HepG2 (cell line): ENCODE data around the gene ARL16. TPM values are rescaled to one million over a fixed set of nuclear protein-coding genes. Genes with fewer than 3 reads are reported as not detected.

ENCODE experiments used
- ATAC-seq: fragments of 200-7000 bp; cut with Tn5 transposase; 3 replicates; pipeline ENCODE4 v1.9.1; 2020; ENCODE audit warnings: mild to moderate bottlenecking, moderate library complexity
- BruUV-seq: library from RNA; stranded (reverse); fragments of 400-500 nt; replicated peaks from 2 replicates; lab custom pipeline; 2021; lab: Mats Ljungman, UMichigan
- CTCF ChIA-PET: fragments of 300-600 bp; formaldehyde crosslinking; extraction: SDS; loops from one replicate; lab custom pipeline; 2021; ENCODE audit warnings: low total read pairs, inconsistent platforms, low intra/inter-chr PET ratio; lab: Yijun Ruan, JAX
- POLR2A ChIA-PET: fragments of 350-600 bp; sonication (Branson Sonifier 250); formaldehyde crosslinking; loops from one replicate; lab custom pipeline; 2020; ENCODE audit warnings: antibody characterized with exemption, inconsistent platforms; lab: Yijun Ruan, JAX
- DNase-seq: peaks from one replicate; pipeline ENCODE4 v3.0.0-alpha.2; 2015; ENCODE audit warnings: low spot score
- FAIRE-seq: peaks from 3 replicates; lab custom pipeline; 2011; peaks lifted over from hg19 to GRCh38; lab: Jason Lieb, UNC
- H2AFZ ChIP-seq: one replicate; pipeline ENCODE4 v1.6.1; 2011; ENCODE audit warnings: low read length, inconsistent platforms
- H3K27ac ChIP-seq: fragments of 300-600 bp; 3 replicates; pipeline ENCODE4 v1.8.0; 2011; ENCODE audit warnings: mixed run types, mild to moderate bottlenecking, mixed read lengths, low read length, inconsistent platforms; ENCODE audit not compliant: insufficient read depth; ENCODE audit errors: extremely low read length
- H3K27me3 ChIP-seq, 2 experiments: fragments of 200-600 bp in 1 of 2; 2 replicates in 1 of 2; 3 replicates in 1 of 2; pipeline versions ENCODE4 v1.6.0 to v1.8.0; 2011; ENCODE audit warnings: low read length in 2 of 2, mild to moderate bottlenecking in 2 of 2, moderate library complexity in 2 of 2, inconsistent platforms in 1 of 2; ENCODE audit not compliant: insufficient read depth in 2 of 2, control insufficient read depth in 1 of 2
- H3K36me3 ChIP-seq, 2 experiments: fragments of 200-600 bp in 1 of 2; replicated peaks in 1 of 2; 2 replicates in 1 of 2; 3 replicates in 1 of 2; pipeline versions ENCODE4 v1.5.1 to v1.8.0; 2011; ENCODE audit warnings: low read length in 2 of 2, inconsistent platforms in 1 of 2; ENCODE audit not compliant: insufficient read depth in 2 of 2, control insufficient read depth in 1 of 2
- H3K4me1 ChIP-seq: 2 replicates; pipeline ENCODE4 v1.5.1; 2012; ENCODE audit warnings: low read length, inconsistent platforms; ENCODE audit not compliant: insufficient read depth
- H3K4me2 ChIP-seq: 2 replicates; pipeline ENCODE4 v1.6.0; 2011; ENCODE audit warnings: low read depth, low read length, inconsistent platforms
- H3K4me3 ChIP-seq, 3 experiments: fragments of 200-600 bp in 1 of 3; sonication (generic), shearing (Covaris generic) in 1 of 3; replicated peaks in 1 of 3; 2 replicates each; pipeline ENCODE4 v1.5.1; 2011 to 2016; ENCODE audit warnings: low read length in 3 of 3, inconsistent platforms in 2 of 3, low read depth in 2 of 3, mild to moderate bottlenecking in 2 of 3, control low read depth in 1 of 3, mixed read lengths in 1 of 3; ENCODE audit not compliant: insufficient read depth in 1 of 3
- H3K79me2 ChIP-seq: one replicate; pipeline ENCODE4 v1.6.1; 2011; ENCODE audit warnings: low read length, inconsistent platforms; ENCODE audit not compliant: insufficient read depth
- H3K9ac ChIP-seq: 2 replicates; pipeline ENCODE4 v1.6.0; 2011; ENCODE audit warnings: mild to moderate bottlenecking, low read depth, low read length, inconsistent platforms; ENCODE audit not compliant: insufficient read depth
- H3K9me3 ChIP-seq: 2 replicates; pipeline ENCODE4 v1.5.1; 2012; ENCODE audit warnings: mild to moderate bottlenecking, low read length
- H4K20me1 ChIP-seq: 2 replicates; pipeline ENCODE4 v1.6.0; 2011; ENCODE audit warnings: inconsistent platforms, mild to moderate bottlenecking, low read length, moderate library complexity; ENCODE audit not compliant: insufficient read depth
- AGO2 ChIP-seq: fragments of 200-400 bp; formaldehyde crosslinking; optimal IDR thresholded peaks from 2 replicates; pipeline ENCODE3; 2017; ENCODE audit warnings: mild to moderate bottlenecking, low read depth, low read length, moderate library complexity
- ARNT2 ChIP-seq: sonication (generic); formaldehyde crosslinking; IDR thresholded peaks from 2 replicates; pipeline ENCODE4 v1.8.0; 2022; ENCODE audit warnings: mild to moderate bottlenecking, low read depth, missing genetic modification reagents, moderate library complexity
- HNRNPL ChIP-seq: fragments of 200-400 bp; formaldehyde crosslinking; IDR thresholded peaks from 2 replicates; pipeline ENCODE4 v1.6.1; 2017; ENCODE audit warnings: mild to moderate bottlenecking, low read depth, low read length
- KLF15 ChIP-seq: sonication (generic); formaldehyde crosslinking; IDR thresholded peaks from 2 replicates; pipeline ENCODE4 v1.8.1; 2023; ENCODE audit warnings: borderline replicate concordance, mild to moderate bottlenecking, inconsistent platforms, missing genetic modification reagents, mixed read lengths
- NR2F1 ChIP-seq, 2 experiments: fragments of 450-650 bp in 1 of 2; formaldehyde crosslinking in 1 of 2; IDR thresholded peaks; 2 replicates each; pipeline versions ENCODE4 v1.5.0 to v1.6.1; 2016 to 2020; ENCODE audit warnings: mild to moderate bottlenecking in 1 of 2, missing compliant biosample characterization in 1 of 2, missing genetic modification reagents in 1 of 2, moderate library complexity in 1 of 2
- PCBP1 ChIP-seq: fragments of 200-400 bp; formaldehyde crosslinking; IDR thresholded peaks from 2 replicates; pipeline ENCODE4 v1.6.1; 2017; ENCODE audit warnings: mild to moderate bottlenecking, low read depth, low read length, borderline replicate concordance
- POLR2AphosphoS2 ChIP-seq: IDR thresholded peaks from 2 replicates; pipeline ENCODE4 v1.6.1; 2011; ENCODE audit warnings: low read depth, low read length, improper control_type of control experiment
- RBFOX2 ChIP-seq: fragments of 200-400 bp; formaldehyde crosslinking; IDR thresholded peaks from 2 replicates; pipeline ENCODE4 v1.6.1; 2017; ENCODE audit warnings: low read depth, mild to moderate bottlenecking, low read length
- SP1 ChIP-seq, 2 experiments: fragments of 450-650 bp in 1 of 2; sonication (generic) in 1 of 2; formaldehyde crosslinking in 1 of 2; IDR thresholded peaks; 2 replicates each; pipeline versions ENCODE4 v1.4.0 to v1.6.1; 2016 to 2020; ENCODE audit warnings: missing genetic modification reagents in 1 of 2
- ZNF136 ChIP-seq: sonication (generic); formaldehyde crosslinking; IDR thresholded peaks from 2 replicates; pipeline ENCODE4 v1.8.1; 2022; ENCODE audit warnings: low read depth, mild to moderate bottlenecking, moderate library complexity, missing genetic modification reagents
- ZNF776 ChIP-seq: sonication (generic); formaldehyde crosslinking; IDR thresholded peaks from 2 replicates; pipeline ENCODE4 v1.4.0; 2020; ENCODE audit warnings: mild to moderate bottlenecking, missing genetic modification reagents
- WGBS: methylation state at CpG from one replicate; pipeline ENCODE4 v1.1.6; 2017; ENCODE audit warnings: low lambda C conversion rate; 5-methylcytosine and 5-hydroxymethylcytosine counted together
- in situ Hi-C: cut with HindIII; loops from 2 replicates; pipeline ENCODE4 v1.10.0; 2017; ENCODE audit warnings: low pct_unique_long_range_greater_than_20kb; ENCODE audit not compliant: extremely low pct_ligation_motif_present
- intact Hi-C: fragments of 100-400 bp; cut with micrococcal nuclease; formaldehyde crosslinking; loops from one replicate; pipeline ENCODE4 v1.10.0; 2022; ENCODE audit not compliant: unreplicated experiment
- polyA plus RNA-seq, 8 experiments: library from polyadenylated mRNA; depleted of rRNA in 3 of 8; stranded (reverse) in 7 of 8; unstranded in 1 of 8; fragments of >200 nt; fragmentation: Illumina TruSeq in 4 of 8; extraction: Trizol in 4 of 8; gene quantifications; 2 replicates each; pipeline versions ENCODE4 v1.2.1 to v1.2.3, GENCODE V29; 2011 to 2016; ENCODE audit warnings: low read depth in 4 of 8, missing spikeins in 1 of 8, mixed read lengths in 1 of 8; ENCODE audit not compliant: insufficient read depth in 1 of 8
- total RNA-seq, 5 experiments: library from RNA; depleted of rRNA; stranded (reverse); fragments of >200 nt; fragmentation: Illumina TruSeq; extraction: Trizol; gene quantifications; 2 replicates each; pipeline ENCODE4 v1.2.3, GENCODE V29; 2016; ENCODE audit warnings: low read depth in 1 of 5

ARL16 gene
- total and polyA plus RNA-seq, 2 of the 13 experiments (the other 11 are each of a cell fraction or from before 2014, with no cell fraction given): 20.8 to 30.8 TPM

- H3K27ac ChIP-seq: no peak overlapping the region
- intact Hi-C loops: no loop called here
- H3K4me3 ChIP-seq: peak overlapping the region in 1 of 3 experiments; percentile 92; a peak in 2 of 6 replicates
- BruUV-seq: no TSS peak
- H3K36me3 ChIP-seq: peaks cover 21 to 47% of the 10 kb centered on the region in 2 experiments
- DNase-seq: no peak
- in situ Hi-C loops: no loop called here
- H3K9me3 ChIP-seq: no peaks in the 10 kb centered on the region
- H3K4me1 ChIP-seq: peaks cover 28% of the 10 kb centered on the region
- POLR2A ChIA-PET: interaction anchor here (1.6 to 6.3 kb wide), 7 partner anchors 8 to 146 kb away, joined by 4 to 143 read pairs (median 19); partner anchors contain the start of genes ARL16, HGS, MCRIP1 and MRPL12
- H3K27me3 ChIP-seq: no peaks in the 10 kb centered on the region; a peak in 1 of 5 replicates
- no peaks in the 10 kb centered on the region for H4K20me1 ChIP-seq
- no peak for ATAC-seq
- peak; percentile 13; the same call in 1 of the 2 replicates for TF ChIP-seq ZNF776
- no peak for TF ChIP-seq SP1 (IDR thresholded peaks at IDR 0.05)
- no peak for TF ChIP-seq SP1 (CRISPR knock-in tag; IDR thresholded peaks at IDR 0.05)
- TF ChIP-seq RBFOX2: peak; percentile 61
- TF ChIP-seq HNRNPL: peak; percentile 30; the same call in 1 of the 2 replicates
- no peak for TF ChIP-seq KLF15
- TF ChIP-seq NR2F1 (CRISPR knock-in tag; IDR thresholded peaks at IDR 0.05): no peak
- peak; percentile 54 for TF ChIP-seq AGO2
- TF ChIP-seq POLR2AphosphoS2: peak; percentile 3; the same call in 1 of the 2 replicates
- no peak for TF ChIP-seq ZNF136 (CRISPR knock-in tag)
- no peak for TF ChIP-seq ARNT2 (CRISPR knock-in tag)
- TF ChIP-seq PCBP1: 0 out of 2 replicates have a peak, but pooled peaks have one; percentile 22
- TF ChIP-seq, all 625 proteins: peak for 6
- Histone ChIP-seq H3K4me2 (peak overlapping the region; percentile 96), H3K9ac (no peak overlapping the region), H2AFZ (no peak overlapping the region), H3K79me2 (peaks cover 31% of the 10 kb centered on the region)
- CTCF ChIA-PET: no interaction called here
- FAIRE-seq: no peak
- WGBS: 93% methylated on average over 14 of the region's 32 CpGs
These were observed 31.7 kb upstream of the ARL16 start for GRCh38 chr17:81715107-81715871.
